Activated CD8-positive, alpha-beta memory T cell treated with anti-CD3 and anti-CD28 coated beads, Interleukin-2, amount 10 ng/mL, durations not matched to agents 7 days and 5 days (primary cell): Measurements from ENCODE around the gene MADCAM1. TPM values are rescaled to one million over a fixed set of nuclear protein-coding genes. Genes with fewer than 3 reads are reported as not detected.
"Not testable (repeated sequence)": the region's sequence is repeated elsewhere in the genome, so short reads cannot be mapped to it uniquely, and the experiment has no call there.

Source experiments
- ATAC-seq: fragments of 150-1000 bp; cut with Tn5 transposase; one replicate; pipeline ENCODE4 v1.10.0; 2021; ENCODE audit warnings: moderate library complexity
- CTCF ChIA-PET: fragments of 350-600 bp; sonication (Branson Sonifier 250); formaldehyde crosslinking; loops from one replicate; lab custom pipeline; 2021; ENCODE audit warnings: antibody characterized with exemption; lab: Charles Lee
- DNase-seq: peaks from one replicate; pipeline ENCODE4 v3.0.0-alpha.2; 2020
- H3K27ac Mint-ChIP-seq: one replicate; pipeline ENCODE4 v1.8.0; 2021; ENCODE audit warnings: mild to moderate bottlenecking, mixed read lengths
- H3K27me3 Mint-ChIP-seq: one replicate; pipeline ENCODE4 v1.8.0; 2021; ENCODE audit warnings: mixed read lengths
- H3K36me3 Mint-ChIP-seq: one replicate; pipeline ENCODE4 v1.8.0; 2021; ENCODE audit warnings: mild to moderate bottlenecking, mixed read lengths
- H3K4me1 Mint-ChIP-seq: one replicate; pipeline ENCODE4 v1.8.0; 2021; ENCODE audit warnings: mixed read lengths
- H3K4me3 Mint-ChIP-seq: one replicate; pipeline ENCODE4 v1.8.0; 2021; ENCODE audit warnings: mild to moderate bottlenecking, moderate library complexity, mixed read lengths
- H3K9me3 Mint-ChIP-seq: one replicate; pipeline ENCODE4 v1.8.0; 2022; ENCODE audit warnings: low read depth, mixed read lengths
- total RNA-seq, 2 experiments: library from RNA; stranded (reverse); gene quantifications; one replicate each; pipeline ENCODE4 v1.2.3, GENCODE V29; 2021

MADCAM1 gene
- total RNA-seq, 2 experiments from 2014 or later, result 0.16 to 0.44 TPM

DNA sequence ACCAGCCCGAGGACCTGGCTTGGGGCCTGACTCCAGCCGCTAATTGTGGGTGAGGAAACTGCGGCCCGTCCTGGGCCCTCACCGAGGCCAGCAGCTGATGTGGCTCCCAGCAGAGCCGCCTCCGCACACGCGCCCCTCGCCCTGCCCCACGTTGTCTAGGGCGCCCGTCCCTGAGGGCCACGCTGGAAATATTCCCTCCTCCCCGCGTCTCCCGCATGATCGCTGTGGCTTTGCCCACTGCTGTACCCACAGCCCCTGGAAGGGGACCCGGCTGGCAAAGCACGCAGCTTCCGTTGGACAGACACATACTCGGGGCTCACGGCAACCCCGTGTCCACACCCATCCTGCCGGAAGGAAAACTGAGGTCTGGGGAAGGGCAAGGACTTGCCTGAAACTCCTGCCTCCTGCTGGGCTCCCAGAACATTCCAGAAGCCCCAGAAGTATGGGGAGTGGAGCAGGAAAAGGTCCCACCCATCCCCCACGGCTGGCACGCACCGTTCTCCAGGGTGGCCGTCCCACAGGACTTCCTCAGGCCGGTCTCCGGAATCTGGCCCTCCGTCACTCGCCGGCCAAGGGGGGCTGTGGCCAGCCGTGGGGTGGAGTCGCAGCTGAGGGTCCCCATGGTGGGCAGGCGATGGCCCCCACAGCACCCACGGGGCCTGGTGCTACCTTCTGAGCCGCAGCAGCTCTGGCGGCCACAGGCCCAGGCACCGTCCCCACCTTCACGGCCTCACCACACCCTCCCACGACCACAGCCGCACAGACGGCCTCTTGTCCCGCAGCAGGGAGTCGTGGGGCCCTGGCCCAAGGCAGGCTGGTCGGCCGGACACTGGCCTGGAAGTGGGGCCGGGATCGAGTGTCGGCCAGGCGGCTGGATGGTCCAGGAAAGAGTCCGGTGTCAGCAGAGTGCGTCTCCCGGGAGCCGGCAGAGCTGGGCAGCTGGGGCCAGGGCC is 21.9 kb upstream of the MADCAM1 start:
- no peaks in the 10 kb centered on the region for H3K9me3 Mint-ChIP-seq
- H3K4me1 Mint-ChIP-seq, result no peaks in the 10 kb centered on the region
- CTCF ChIA-PET, result no interaction called here
- DNase-seq, result no peak
- H3K27ac Mint-ChIP-seq, result no peak overlapping the region
- no peaks in the 10 kb centered on the region for H3K36me3 Mint-ChIP-seq
- H3K27me3 Mint-ChIP-seq, result peaks cover 5% of the 10 kb centered on the region
- ATAC-seq, result no peak
- H3K4me3 Mint-ChIP-seq, result no peak overlapping the region

DNA sequence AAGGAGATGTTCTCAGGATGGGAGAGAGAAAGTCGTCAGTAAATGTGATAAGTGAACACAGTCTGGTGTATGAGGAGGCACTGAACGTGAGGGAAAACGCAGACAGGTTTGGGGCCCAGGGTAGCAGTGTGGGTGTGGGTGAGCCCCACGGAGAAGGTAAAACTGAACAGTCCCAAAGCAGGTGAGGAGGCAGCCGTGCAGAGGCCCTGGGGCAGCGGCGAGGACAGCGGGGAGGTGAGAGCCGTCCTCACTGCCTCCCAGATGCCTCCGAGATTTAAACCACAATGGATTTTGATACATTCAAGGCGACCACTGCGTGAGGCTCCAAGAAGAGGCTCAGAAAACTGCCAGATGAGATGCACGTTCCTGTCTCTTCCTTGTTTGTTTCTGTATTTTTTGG is 20.9 kb upstream of the MADCAM1 start:
- no peak overlapping the region for H3K4me3 Mint-ChIP-seq
- CTCF ChIA-PET, result no interaction called here
- H3K9me3 Mint-ChIP-seq, result peaks cover 6% of the 10 kb centered on the region
- peaks cover 5% of the 10 kb centered on the region for H3K27me3 Mint-ChIP-seq
- DNase-seq, result no peak
- peaks cover 6% of the 10 kb centered on the region for H3K36me3 Mint-ChIP-seq
- peaks cover 1% of the 10 kb centered on the region for H3K4me1 Mint-ChIP-seq
- no peak overlapping the region for H3K27ac Mint-ChIP-seq
- ATAC-seq, result no peak

DNA sequence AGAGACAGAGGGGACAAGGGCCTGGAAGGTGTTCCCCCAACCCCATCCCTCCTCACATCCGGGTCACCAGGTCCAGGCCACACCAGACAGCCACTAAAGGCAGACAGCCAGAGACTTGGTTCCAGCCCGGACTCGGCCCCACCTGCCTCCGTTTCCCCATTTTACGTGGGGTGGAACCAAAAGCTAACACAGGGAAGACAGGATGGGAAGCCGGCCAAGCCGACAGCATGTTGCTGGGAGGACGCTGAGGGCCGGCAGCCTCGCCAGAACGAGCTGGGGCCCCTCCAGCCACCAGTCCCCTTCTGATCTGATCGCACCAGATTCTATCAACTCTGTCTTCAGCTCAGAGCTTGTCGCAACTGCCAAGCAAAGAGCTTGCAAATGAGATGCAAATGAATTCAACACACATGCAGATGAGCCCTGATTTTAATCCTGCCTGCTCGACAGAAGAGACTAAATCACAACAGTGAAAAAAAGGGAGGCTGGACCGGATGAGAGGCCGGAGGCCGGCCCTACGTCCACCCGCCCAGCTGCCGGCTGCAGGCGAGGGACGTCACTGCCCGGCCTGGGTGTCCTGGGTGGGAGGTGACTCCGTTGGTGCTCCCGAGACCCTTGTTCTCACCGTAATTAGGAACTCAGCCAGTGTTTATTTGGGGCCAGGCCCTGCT is 17.9 kb upstream of the MADCAM1 start:
- no peak overlapping the region for H3K4me3 Mint-ChIP-seq
- CTCF ChIA-PET, result no interaction called here
- peaks cover 5% of the 10 kb centered on the region for H3K4me1 Mint-ChIP-seq
- H3K36me3 Mint-ChIP-seq, result peaks cover 17% of the 10 kb centered on the region
- no peak overlapping the region for H3K27ac Mint-ChIP-seq
- ATAC-seq, result no peak
- H3K27me3 Mint-ChIP-seq, result peaks cover 5% of the 10 kb centered on the region
- H3K9me3 Mint-ChIP-seq, result peaks cover 18% of the 10 kb centered on the region
- DNase-seq, result no peak

DNA sequence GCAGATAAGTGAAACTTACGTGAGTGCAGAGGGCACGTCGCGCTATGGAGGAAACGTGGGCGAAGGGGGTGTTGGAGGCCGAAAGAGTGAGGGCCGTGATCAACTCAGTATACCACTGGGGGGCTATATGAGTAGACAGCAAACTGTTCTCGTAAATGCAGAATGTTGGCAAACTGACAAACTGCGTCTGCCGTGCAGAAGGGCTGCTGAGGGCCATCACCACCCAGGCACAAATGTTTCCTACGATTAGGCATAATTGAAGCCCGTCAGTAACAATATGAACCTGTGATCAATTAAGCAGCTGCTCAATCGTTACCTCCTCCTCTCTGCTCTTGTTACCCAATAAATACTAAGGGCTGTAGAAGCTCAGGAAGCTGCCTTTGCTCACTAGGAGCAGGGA is 17.3 kb upstream of the MADCAM1 start:
- Mint-ChIP-seq H3K9me3 (peaks cover 18% of the 10 kb centered on the region), H3K27ac (no peak overlapping the region), H3K36me3 (peaks cover 17% of the 10 kb centered on the region), H3K4me3 (no peak overlapping the region), H3K27me3 (peaks cover 5% of the 10 kb centered on the region), H3K4me1 (peaks cover 5% of the 10 kb centered on the region)
- no peak for ATAC-seq
- DNase-seq, result no peak
- CTCF ChIA-PET, result interaction anchor here (0.7 to 0.9 kb wide), 2 partner anchors 63 to 94 kb away, joined by 3 to 4 read pairs; no protein-coding TSS in a partner anchor

DNA sequence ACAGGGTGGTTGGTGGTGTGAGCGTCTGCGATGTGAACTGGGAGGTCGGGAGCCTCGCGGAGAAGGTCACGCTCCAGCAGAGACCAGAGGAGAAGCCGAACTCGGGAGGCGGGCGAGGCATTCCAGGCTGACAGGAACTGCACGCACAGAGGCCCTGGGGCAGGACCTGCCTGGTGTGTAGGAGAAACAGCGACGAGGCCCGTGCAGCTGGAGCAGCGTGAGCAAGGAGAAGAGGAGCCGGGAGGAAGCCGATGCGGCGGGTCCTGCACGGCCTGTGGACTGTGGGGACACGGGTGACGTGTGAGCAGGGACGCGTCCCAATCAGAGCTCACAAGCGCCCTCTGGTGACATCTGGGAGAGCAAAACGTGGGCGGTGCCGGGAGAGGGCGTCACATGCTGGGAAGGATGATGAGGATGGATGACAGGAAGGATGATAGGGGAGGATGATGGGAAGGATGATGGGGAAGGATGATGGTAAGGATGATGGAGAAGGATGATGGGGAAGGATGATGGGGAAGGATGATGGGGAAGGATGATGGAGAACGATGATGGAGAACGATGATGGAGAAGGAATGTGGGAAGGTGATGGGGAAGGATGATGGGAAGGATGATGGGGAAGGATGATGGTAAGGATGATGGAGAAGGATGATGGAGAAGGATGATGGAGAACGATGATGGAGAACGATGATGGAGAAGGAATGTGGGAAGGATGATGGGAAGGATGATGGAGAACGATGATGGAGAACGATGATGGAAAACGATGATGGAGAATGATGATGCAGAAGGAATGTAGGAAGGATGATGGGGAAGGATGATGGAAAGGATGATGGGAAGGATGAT is 16.1 kb upstream of the MADCAM1 start:
- Mint-ChIP-seq H3K27ac (peak overlapping the region; percentile 79), H3K36me3 (peaks cover 17% of the 10 kb centered on the region), H3K4me1 (peaks cover 5% of the 10 kb centered on the region), H3K27me3 (peaks cover 7% of the 10 kb centered on the region), H3K9me3 (peaks cover 18% of the 10 kb centered on the region), H3K4me3 (peak overlapping the region; percentile 39)
- DNase-seq (no peak), ATAC-seq (peak; percentile 39)
- CTCF ChIA-PET, result no interaction called here

DNA sequence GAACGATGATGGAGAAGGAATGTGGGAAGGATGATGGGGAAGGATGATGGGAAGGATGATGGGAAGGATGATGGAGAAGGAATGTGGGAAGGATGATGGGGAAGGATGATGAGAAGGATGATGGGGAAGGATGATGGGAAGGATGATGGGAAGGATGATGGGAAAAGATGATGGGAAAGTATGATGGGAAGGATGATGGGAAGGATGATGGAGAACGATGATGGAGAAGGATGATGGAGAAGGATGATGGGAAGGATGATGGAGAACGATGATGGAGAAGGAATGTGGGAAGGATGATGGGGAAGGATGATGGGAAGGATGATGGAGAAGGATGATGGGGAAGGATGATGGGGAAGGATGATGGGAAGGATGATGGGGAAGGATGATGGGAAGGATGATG is 15.2 kb upstream of the MADCAM1 start:
- DNase-seq, CTCF ChIA-PET, ATAC-seq, H3K4me1 Mint-ChIP-seq: not testable (repeated sequence)
- peak overlapping the region; percentile 17 for H3K4me3 Mint-ChIP-seq
- peaks cover 17% of the 10 kb centered on the region for H3K36me3 Mint-ChIP-seq
- H3K27me3 Mint-ChIP-seq, result peaks cover 13% of the 10 kb centered on the region
- H3K9me3 Mint-ChIP-seq, result peaks cover 18% of the 10 kb centered on the region
- peak overlapping the region; percentile 79 for H3K27ac Mint-ChIP-seq

DNA sequence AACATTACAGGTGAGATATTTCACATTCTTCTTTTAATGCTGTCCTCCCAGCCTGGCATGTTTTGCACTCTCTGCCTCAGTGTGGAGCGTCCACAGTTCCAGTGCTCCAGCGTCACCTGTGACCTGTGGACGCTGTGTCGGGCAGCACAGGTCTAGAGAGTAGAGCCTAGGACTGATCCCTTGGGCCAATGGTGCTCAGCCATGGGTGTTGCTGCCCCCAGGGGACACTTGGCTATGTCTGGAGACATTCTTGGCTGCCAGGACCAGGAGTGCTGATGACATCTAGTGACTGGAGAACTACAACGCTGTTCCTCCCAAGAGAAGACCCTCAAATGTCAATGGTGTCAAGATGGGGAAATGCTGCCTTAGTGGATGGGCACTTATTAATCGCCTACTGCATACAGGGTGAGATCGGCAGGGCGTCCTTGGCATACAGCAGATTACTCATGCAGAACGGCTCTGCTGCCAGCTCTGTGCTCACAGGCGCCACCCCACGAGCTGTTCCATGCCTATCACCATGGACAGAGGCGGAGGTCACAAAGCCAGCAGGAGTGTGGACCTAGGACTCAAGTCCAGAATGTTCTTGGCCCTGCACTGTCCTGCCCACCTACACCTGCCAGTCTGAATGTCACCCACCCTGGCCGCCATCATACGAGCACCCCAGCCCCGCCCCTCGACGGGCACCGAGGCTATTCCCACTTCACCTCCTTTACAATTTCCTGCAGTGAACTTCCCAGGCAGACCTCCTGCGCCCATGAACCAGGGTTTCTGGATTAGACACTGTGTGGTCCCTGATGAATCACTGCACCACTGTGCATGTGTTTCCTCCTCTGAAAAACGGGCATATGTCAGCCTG is 13.9 kb upstream of the MADCAM1 start:
- H3K27ac Mint-ChIP-seq, result no peak overlapping the region
- H3K36me3 Mint-ChIP-seq, result peaks cover 17% of the 10 kb centered on the region
- H3K27me3 Mint-ChIP-seq, result peaks cover 13% of the 10 kb centered on the region
- ATAC-seq (no peak), DNase-seq (no peak)
- CTCF ChIA-PET, result no interaction called here
- H3K4me3 Mint-ChIP-seq, result no peak overlapping the region
- peaks cover 5% of the 10 kb centered on the region for H3K4me1 Mint-ChIP-seq
- peaks cover 18% of the 10 kb centered on the region for H3K9me3 Mint-ChIP-seq

DNA sequence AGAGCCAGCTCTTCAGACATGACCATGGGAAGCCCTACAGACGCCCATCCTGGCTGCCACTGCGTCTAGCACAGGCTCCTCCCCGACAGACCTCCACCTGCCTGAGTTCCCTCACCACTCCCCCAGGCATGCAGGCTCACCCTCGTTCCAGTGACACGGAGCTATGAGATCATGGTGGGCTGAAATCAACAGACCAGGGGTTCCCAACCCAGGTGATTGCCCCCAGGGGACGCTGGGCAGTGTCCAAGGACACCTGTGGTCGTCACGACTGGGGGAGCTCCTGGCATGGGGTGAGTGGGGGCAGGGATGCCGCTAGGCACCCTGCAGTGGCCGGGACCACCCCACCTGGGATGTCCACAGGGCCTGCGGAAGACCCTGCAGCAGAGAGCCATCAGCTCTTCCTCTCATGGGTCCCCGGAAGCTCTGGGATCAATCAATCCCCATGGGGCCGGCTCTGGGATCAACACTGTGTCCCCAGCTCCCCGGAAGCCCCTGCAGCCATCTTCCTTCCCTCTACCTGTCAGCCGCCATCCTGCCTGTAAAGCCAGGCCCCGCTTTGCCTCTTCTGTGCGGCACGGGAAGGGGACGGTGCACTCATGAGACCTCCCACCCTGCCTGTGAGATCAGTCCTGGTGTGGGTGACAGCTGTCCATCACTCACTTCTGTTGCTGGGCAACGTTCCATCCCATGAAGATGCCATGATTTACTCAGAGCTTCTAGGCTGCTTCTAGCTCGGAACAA is 12.8 kb upstream of the MADCAM1 start:
- ATAC-seq (no peak), DNase-seq (no peak)
- peaks cover 18% of the 10 kb centered on the region for H3K9me3 Mint-ChIP-seq
- peaks cover 17% of the 10 kb centered on the region for H3K36me3 Mint-ChIP-seq
- CTCF ChIA-PET, result no interaction called here
- peaks cover 8% of the 10 kb centered on the region for H3K4me1 Mint-ChIP-seq
- H3K27me3 Mint-ChIP-seq, result peaks cover 13% of the 10 kb centered on the region
- no peak overlapping the region for H3K4me3 Mint-ChIP-seq
- no peak overlapping the region for H3K27ac Mint-ChIP-seq

DNA sequence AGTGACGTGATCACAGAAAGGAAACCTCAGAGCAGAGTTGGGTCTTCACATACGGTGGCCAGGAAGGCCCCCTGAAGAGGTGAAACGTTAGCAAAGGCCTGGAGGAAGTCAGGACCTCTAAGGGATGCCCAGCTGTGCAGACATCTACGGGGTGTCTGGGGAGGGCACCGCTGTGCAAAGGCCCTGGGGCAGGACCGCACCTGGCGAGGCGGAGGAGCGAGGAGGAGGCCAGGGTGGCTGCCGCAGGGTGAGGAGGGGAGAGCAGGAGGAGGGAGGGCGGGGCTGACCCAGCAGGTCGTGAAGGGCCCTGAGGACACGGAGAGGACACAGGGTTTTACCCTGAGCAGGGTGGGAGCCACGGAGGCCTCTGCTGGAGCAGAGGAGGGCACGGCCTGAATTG is 11.8 kb upstream of the MADCAM1 start:
- H3K9me3 Mint-ChIP-seq, result peaks cover 18% of the 10 kb centered on the region
- peaks cover 13% of the 10 kb centered on the region for H3K27me3 Mint-ChIP-seq
- H3K27ac Mint-ChIP-seq, result no peak overlapping the region
- H3K4me1 Mint-ChIP-seq, result peaks cover 9% of the 10 kb centered on the region
- CTCF ChIA-PET, result no interaction called here
- H3K36me3 Mint-ChIP-seq, result peaks cover 17% of the 10 kb centered on the region
- no peak overlapping the region for H3K4me3 Mint-ChIP-seq
- ATAC-seq, result no peak
- DNase-seq, result no peak

DNA sequence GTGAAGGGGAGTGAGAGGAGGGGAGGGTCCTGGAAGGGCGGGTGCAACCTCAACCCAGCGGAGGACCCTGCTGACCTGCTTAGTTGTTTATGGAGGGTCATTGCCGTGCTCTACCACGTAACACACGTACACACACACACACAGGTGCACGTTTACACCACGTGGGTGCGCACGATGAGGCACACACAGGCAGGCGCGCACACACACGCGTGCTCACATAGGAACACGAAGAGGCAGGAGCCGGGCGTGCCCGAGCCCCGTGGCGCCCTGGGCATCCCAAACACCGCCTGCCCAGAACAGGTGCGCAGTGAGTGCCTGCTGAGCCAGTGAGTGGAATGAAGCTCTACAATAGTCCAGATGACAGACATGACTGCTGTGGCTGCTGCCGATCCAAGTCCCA is 11.2 kb upstream of the MADCAM1 start:
- H3K27me3 Mint-ChIP-seq, result peaks cover 13% of the 10 kb centered on the region
- DNase-seq, result no peak
- CTCF ChIA-PET, result interaction anchor here (1.1 to 2.5 kb wide), 2 partner anchors 11 to 26 kb away, joined by 5 to 6 read pairs; partner anchors contain the start of gene MADCAM1
- H3K9me3 Mint-ChIP-seq, result peaks cover 15% of the 10 kb centered on the region
- H3K4me1 Mint-ChIP-seq, result peaks cover 9% of the 10 kb centered on the region
- no peak for ATAC-seq
- peaks cover 14% of the 10 kb centered on the region for H3K36me3 Mint-ChIP-seq
- no peak overlapping the region for H3K4me3 Mint-ChIP-seq
- no peak overlapping the region for H3K27ac Mint-ChIP-seq

DNA sequence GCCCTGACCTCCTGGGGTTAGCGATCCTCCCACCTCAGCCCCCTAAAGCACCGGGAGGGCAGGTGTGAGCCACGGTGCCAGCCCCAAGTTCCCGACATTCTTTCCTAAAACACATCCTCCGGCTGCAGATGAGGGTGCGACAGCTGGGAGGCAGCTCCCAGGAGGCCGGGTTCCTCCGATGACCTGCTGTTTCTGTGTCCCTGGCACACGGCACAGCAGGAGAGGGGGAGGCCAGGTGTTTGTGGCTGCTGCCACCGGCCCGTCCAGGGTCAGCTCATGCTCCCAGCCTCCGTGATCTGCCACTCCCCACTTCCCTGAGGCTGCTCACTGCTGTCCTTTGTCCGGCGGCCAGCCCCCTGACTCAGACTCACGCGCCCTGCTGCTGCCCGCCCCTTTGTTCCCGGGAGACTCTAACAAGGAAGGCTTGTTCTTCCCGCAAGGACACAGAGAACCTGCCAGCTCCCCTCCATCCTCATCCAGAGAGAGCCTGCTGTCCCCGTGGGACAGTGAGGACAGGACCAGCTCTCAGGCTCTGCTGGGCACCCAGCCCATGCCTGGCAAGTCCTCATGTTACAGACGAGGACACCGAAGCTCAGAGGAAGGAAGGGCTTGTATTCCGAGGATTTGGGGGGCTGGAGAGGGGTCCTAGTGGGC is 10.6 kb upstream of the MADCAM1 start:
- DNase-seq (no peak), ATAC-seq (no peak)
- peaks cover 8% of the 10 kb centered on the region for H3K36me3 Mint-ChIP-seq
- H3K4me1 Mint-ChIP-seq, result peaks cover 9% of the 10 kb centered on the region
- no peak overlapping the region for H3K27ac Mint-ChIP-seq
- CTCF ChIA-PET, result interaction anchor here (1.1 to 2.5 kb wide), 2 partner anchors 10 to 25 kb away, joined by 5 to 6 read pairs; partner anchors contain the start of gene MADCAM1
- no peak overlapping the region for H3K4me3 Mint-ChIP-seq
- H3K9me3 Mint-ChIP-seq, result peaks cover 8% of the 10 kb centered on the region
- H3K27me3 Mint-ChIP-seq, result peaks cover 13% of the 10 kb centered on the region
